AG10803 (cell line): Measurements from ENCODE around the gene MAP4K2.

Source experiments
- DNase-seq: peaks from one replicate; pipeline ENCODE4 v3.0.0; 2010; ENCODE audit warnings: low read depth
- H3K4me3 ChIP-seq: 2 replicates; pipeline ENCODE4 v1.5.1; 2011; ENCODE audit warnings: mild to moderate bottlenecking, low read length, control low read depth
- TF ChIP-seq, protein P1 (sequence below): conservative IDR thresholded peaks from 2 replicates; pipeline ENCODE4 v1.5.1; 2011; ENCODE audit warnings: mild to moderate bottlenecking, low read length, control low read depth, inconsistent platforms

MAP4K2 gene

DNA sequence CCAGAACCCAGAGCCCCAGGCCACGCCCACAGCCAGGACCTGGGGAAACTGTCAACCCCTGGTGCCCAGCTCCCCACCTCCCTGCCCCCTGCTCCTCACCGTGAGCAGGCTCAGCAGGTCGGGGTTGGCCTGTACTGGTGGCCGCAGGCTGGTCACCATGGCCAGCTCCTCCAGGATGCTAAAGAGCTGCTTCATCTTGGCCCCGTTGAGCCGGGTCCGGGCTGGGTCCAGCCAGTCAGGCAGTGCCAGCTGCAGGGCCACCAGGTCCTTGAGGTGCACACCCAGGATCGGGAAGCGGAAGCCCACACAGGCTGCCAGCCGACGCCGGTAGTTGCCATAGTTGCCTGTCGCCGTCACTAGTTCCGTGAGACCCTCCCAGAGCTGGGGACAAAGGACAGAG is 66.4 kb downstream of the MAP4K2 start:
- TF ChIP-seq, protein P1, sequence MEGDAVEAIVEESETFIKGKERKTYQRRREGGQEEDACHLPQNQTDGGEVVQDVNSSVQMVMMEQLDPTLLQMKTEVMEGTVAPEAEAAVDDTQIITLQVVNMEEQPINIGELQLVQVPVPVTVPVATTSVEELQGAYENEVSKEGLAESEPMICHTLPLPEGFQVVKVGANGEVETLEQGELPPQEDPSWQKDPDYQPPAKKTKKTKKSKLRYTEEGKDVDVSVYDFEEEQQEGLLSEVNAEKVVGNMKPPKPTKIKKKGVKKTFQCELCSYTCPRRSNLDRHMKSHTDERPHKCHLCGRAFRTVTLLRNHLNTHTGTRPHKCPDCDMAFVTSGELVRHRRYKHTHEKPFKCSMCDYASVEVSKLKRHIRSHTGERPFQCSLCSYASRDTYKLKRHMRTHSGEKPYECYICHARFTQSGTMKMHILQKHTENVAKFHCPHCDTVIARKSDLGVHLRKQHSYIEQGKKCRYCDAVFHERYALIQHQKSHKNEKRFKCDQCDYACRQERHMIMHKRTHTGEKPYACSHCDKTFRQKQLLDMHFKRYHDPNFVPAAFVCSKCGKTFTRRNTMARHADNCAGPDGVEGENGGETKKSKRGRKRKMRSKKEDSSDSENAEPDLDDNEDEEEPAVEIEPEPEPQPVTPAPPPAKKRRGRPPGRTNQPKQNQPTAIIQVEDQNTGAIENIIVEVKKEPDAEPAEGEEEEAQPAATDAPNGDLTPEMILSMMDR: no peak
- no peak overlapping the region for H3K4me3 ChIP-seq

GRCh38 chr11:64735725-64736259 is 67.2 kb downstream of the MAP4K2 start:
- no peak overlapping the region for H3K4me3 ChIP-seq
- TF ChIP-seq, protein P1: no peak
- no peak for DNase-seq

More for the DNA sequence above, 66.4 kb downstream of the MAP4K2 start:
- no peak for DNase-seq
